HepG2 (cell line): ENCODE data around the gene JOSD2. TPM values are rescaled to one million over a fixed set of nuclear protein-coding genes. Genes with fewer than 3 reads are reported as not detected.

ENCODE experiments used
- ATAC-seq: fragments of 200-7000 bp; cut with Tn5 transposase; 3 replicates; pipeline ENCODE4 v1.9.1; 2020; ENCODE audit warnings: mild to moderate bottlenecking, moderate library complexity
- BruUV-seq: library from RNA; stranded (reverse); fragments of 400-500 nt; replicated peaks from 2 replicates; lab custom pipeline; 2021; lab: Mats Ljungman, UMichigan
- CTCF ChIA-PET: fragments of 300-600 bp; formaldehyde crosslinking; extraction: SDS; loops from one replicate; lab custom pipeline; 2021; ENCODE audit warnings: low total read pairs, inconsistent platforms, low intra/inter-chr PET ratio; lab: Yijun Ruan, JAX
- POLR2A ChIA-PET: fragments of 350-600 bp; sonication (Branson Sonifier 250); formaldehyde crosslinking; loops from one replicate; lab custom pipeline; 2020; ENCODE audit warnings: antibody characterized with exemption, inconsistent platforms; lab: Yijun Ruan, JAX
- DNase-seq: peaks from one replicate; pipeline ENCODE4 v3.0.0-alpha.2; 2015; ENCODE audit warnings: low spot score
- FAIRE-seq: peaks from 3 replicates; lab custom pipeline; 2011; peaks lifted over from hg19 to GRCh38; lab: Jason Lieb, UNC
- H2AFZ ChIP-seq: one replicate; pipeline ENCODE4 v1.6.1; 2011; ENCODE audit warnings: low read length, inconsistent platforms
- H3K27ac ChIP-seq: fragments of 300-600 bp; 3 replicates; pipeline ENCODE4 v1.8.0; 2011; ENCODE audit warnings: mixed run types, mild to moderate bottlenecking, mixed read lengths, low read length, inconsistent platforms; ENCODE audit not compliant: insufficient read depth; ENCODE audit errors: extremely low read length
- H3K27me3 ChIP-seq, 2 experiments: fragments of 200-600 bp in 1 of 2; 2 replicates in 1 of 2; 3 replicates in 1 of 2; pipeline versions ENCODE4 v1.6.0 to v1.8.0; 2011; ENCODE audit warnings: low read length in 2 of 2, mild to moderate bottlenecking in 2 of 2, moderate library complexity in 2 of 2, inconsistent platforms in 1 of 2; ENCODE audit not compliant: insufficient read depth in 2 of 2, control insufficient read depth in 1 of 2
- H3K36me3 ChIP-seq, 2 experiments: fragments of 200-600 bp in 1 of 2; replicated peaks in 1 of 2; 2 replicates in 1 of 2; 3 replicates in 1 of 2; pipeline versions ENCODE4 v1.5.1 to v1.8.0; 2011; ENCODE audit warnings: low read length in 2 of 2, inconsistent platforms in 1 of 2; ENCODE audit not compliant: insufficient read depth in 2 of 2, control insufficient read depth in 1 of 2
- H3K4me1 ChIP-seq: 2 replicates; pipeline ENCODE4 v1.5.1; 2012; ENCODE audit warnings: low read length, inconsistent platforms; ENCODE audit not compliant: insufficient read depth
- H3K4me2 ChIP-seq: 2 replicates; pipeline ENCODE4 v1.6.0; 2011; ENCODE audit warnings: low read depth, low read length, inconsistent platforms
- H3K4me3 ChIP-seq, 3 experiments: fragments of 200-600 bp in 1 of 3; sonication (generic), shearing (Covaris generic) in 1 of 3; replicated peaks in 1 of 3; 2 replicates each; pipeline ENCODE4 v1.5.1; 2011 to 2016; ENCODE audit warnings: low read length in 3 of 3, inconsistent platforms in 2 of 3, low read depth in 2 of 3, mild to moderate bottlenecking in 2 of 3, control low read depth in 1 of 3, mixed read lengths in 1 of 3; ENCODE audit not compliant: insufficient read depth in 1 of 3
- H3K79me2 ChIP-seq: one replicate; pipeline ENCODE4 v1.6.1; 2011; ENCODE audit warnings: low read length, inconsistent platforms; ENCODE audit not compliant: insufficient read depth
- H3K9ac ChIP-seq: 2 replicates; pipeline ENCODE4 v1.6.0; 2011; ENCODE audit warnings: mild to moderate bottlenecking, low read depth, low read length, inconsistent platforms; ENCODE audit not compliant: insufficient read depth
- H3K9me3 ChIP-seq: 2 replicates; pipeline ENCODE4 v1.5.1; 2012; ENCODE audit warnings: mild to moderate bottlenecking, low read length
- H4K20me1 ChIP-seq: 2 replicates; pipeline ENCODE4 v1.6.0; 2011; ENCODE audit warnings: inconsistent platforms, mild to moderate bottlenecking, low read length, moderate library complexity; ENCODE audit not compliant: insufficient read depth
- CTCF ChIP-seq: sonication (generic); formaldehyde crosslinking; IDR thresholded peaks from 2 replicates; pipeline ENCODE4 v1.5.0; 2020; ENCODE audit warnings: mild to moderate bottlenecking, missing genetic modification reagents, moderate library complexity
- GFI1 ChIP-seq: sonication (generic); formaldehyde crosslinking; IDR thresholded peaks from 2 replicates; pipeline ENCODE4 v1.5.0; 2020; ENCODE audit warnings: missing genetic modification reagents, mild to moderate bottlenecking, borderline replicate concordance
- KMT2A ChIP-seq: sonication (generic); formaldehyde crosslinking; IDR thresholded peaks from 2 replicates; pipeline ENCODE4 v1.4.0; 2020; ENCODE audit warnings: missing genetic modification reagents
- MTF2 ChIP-seq: sonication (generic); formaldehyde crosslinking; IDR thresholded peaks from 2 replicates; pipeline ENCODE4 v1.5.0; 2020; ENCODE audit warnings: missing genetic modification reagents, borderline replicate concordance
- SETDB1 ChIP-seq: sonication (generic); formaldehyde crosslinking; IDR thresholded peaks from 2 replicates; pipeline ENCODE4 v1.5.1; 2020; ENCODE audit warnings: missing genetic modification reagents, mild to moderate bottlenecking, borderline replicate concordance
- STAG1 ChIP-seq: sonication (generic); formaldehyde crosslinking; IDR thresholded peaks from 2 replicates; pipeline ENCODE4 v1.4.0; 2020; ENCODE audit warnings: missing genetic modification reagents
- ZBTB7A ChIP-seq: sonication (generic); formaldehyde crosslinking; IDR thresholded peaks from 2 replicates; pipeline ENCODE4 v1.8.0; 2022; ENCODE audit warnings: mild to moderate bottlenecking, missing genetic modification reagents
- ZKSCAN8 ChIP-seq: IDR thresholded peaks from 2 replicates; pipeline ENCODE4 v1.6.1; 2016; ENCODE audit warnings: borderline replicate concordance, missing genetic modification reagents, missing compliant biosample characterization
- ZNF768 ChIP-seq: sonication (generic); formaldehyde crosslinking; IDR thresholded peaks from 2 replicates; pipeline ENCODE4 v1.4.0; 2020; ENCODE audit warnings: missing genetic modification reagents
- WGBS: methylation state at CpG from one replicate; pipeline ENCODE4 v1.1.6; 2017; ENCODE audit warnings: low lambda C conversion rate; 5-methylcytosine and 5-hydroxymethylcytosine counted together
- in situ Hi-C: cut with HindIII; loops from 2 replicates; pipeline ENCODE4 v1.10.0; 2017; ENCODE audit warnings: low pct_unique_long_range_greater_than_20kb; ENCODE audit not compliant: extremely low pct_ligation_motif_present
- intact Hi-C: fragments of 100-400 bp; cut with micrococcal nuclease; formaldehyde crosslinking; loops from one replicate; pipeline ENCODE4 v1.10.0; 2022; ENCODE audit not compliant: unreplicated experiment
- polyA plus RNA-seq, 8 experiments: library from polyadenylated mRNA; depleted of rRNA in 3 of 8; stranded (reverse) in 7 of 8; unstranded in 1 of 8; fragments of >200 nt; fragmentation: Illumina TruSeq in 4 of 8; extraction: Trizol in 4 of 8; gene quantifications; 2 replicates each; pipeline versions ENCODE4 v1.2.1 to v1.2.3, GENCODE V29; 2011 to 2016; ENCODE audit warnings: low read depth in 4 of 8, missing spikeins in 1 of 8, mixed read lengths in 1 of 8; ENCODE audit not compliant: insufficient read depth in 1 of 8
- total RNA-seq, 5 experiments: library from RNA; depleted of rRNA; stranded (reverse); fragments of >200 nt; fragmentation: Illumina TruSeq; extraction: Trizol; gene quantifications; 2 replicates each; pipeline ENCODE4 v1.2.3, GENCODE V29; 2016; ENCODE audit warnings: low read depth in 1 of 5

Gene JOSD2
- total and polyA plus RNA-seq, 2 of the 13 experiments (the other 11 are each of a cell fraction or from before 2014, with no cell fraction given) = 2.0 to 4.1 TPM

GRCh38 chr19:50488389-50489194 lies 22.4 kb downstream of the JOSD2 start:
- DNase-seq = no peak
- CTCF ChIA-PET = no interaction called here
- no peak overlapping the region for H2AFZ ChIP-seq
- TF ChIP-seq ZKSCAN8 (CRISPR knock-in tag) = no peak
- no peak for TF ChIP-seq MTF2 (CRISPR knock-in tag)
- TF ChIP-seq KMT2A (CRISPR knock-in tag) = no peak
- TF ChIP-seq, all 625 proteins: peak for 0
- H3K27ac ChIP-seq = no peak overlapping the region
- no peak for ATAC-seq
- FAIRE-seq = no peak
- H3K79me2 ChIP-seq = no peaks in the 10 kb centered on the region
- intact Hi-C loops (no loop called here), in situ Hi-C loops (no loop called here)
- WGBS = 30% methylated on average over 13 of the region's 13 CpGs
- POLR2A ChIA-PET = no interaction called here
- H4K20me1 ChIP-seq = no peaks in the 10 kb centered on the region
- no peak overlapping the region for H3K9ac ChIP-seq
- H3K4me2 ChIP-seq = no peak overlapping the region
- H3K36me3 ChIP-seq = no peaks in the 10 kb centered on the region
- H3K9me3 ChIP-seq = peaks cover 15% of the 10 kb centered on the region
- no peaks in the 10 kb centered on the region for H3K4me1 ChIP-seq
- H3K4me3 ChIP-seq = no peak overlapping the region
- no TSS peak for BruUV-seq
- H3K27me3 ChIP-seq = peaks cover 8 to 35% of the 10 kb centered on the region in 2 experiments; a peak in 3 of 5 replicates

- POLR2A ChIA-PET = no interaction called here
- DNase-seq = peak; percentile 51
- no peak overlapping the region for H3K4me3 ChIP-seq
Measured at GRCh38 chr19:50486823-50487515, 24.0 kb downstream of the JOSD2 start.

More at GRCh38 chr19:50486823-50487515, 24.0 kb downstream of the JOSD2 start:
- no peak overlapping the region for H2AFZ ChIP-seq
- H3K27ac ChIP-seq = no peak overlapping the region
- WGBS = 63% methylated on average over 18 of the region's 18 CpGs
- no peaks in the 10 kb centered on the region for H4K20me1 ChIP-seq
- ATAC-seq (no peak), FAIRE-seq (no peak)
- CTCF ChIA-PET = no interaction called here
- no peak overlapping the region for H3K4me2 ChIP-seq
- no peaks in the 10 kb centered on the region for H3K79me2 ChIP-seq
- no TSS peak for BruUV-seq
- H3K9ac ChIP-seq = no peak overlapping the region
- in situ Hi-C loops = no loop called here
- H3K27me3 ChIP-seq = peaks cover 7 to 36% of the 10 kb centered on the region in 2 experiments; a peak in 4 of 5 replicates
- H3K4me1 ChIP-seq = no peaks in the 10 kb centered on the region
- no peaks in the 10 kb centered on the region for H3K36me3 ChIP-seq
- peaks cover 15% of the 10 kb centered on the region for H3K9me3 ChIP-seq
- peak; percentile 53 for TF ChIP-seq CTCF
- peak; percentile 78; the same call in 1 of the 2 replicates for TF ChIP-seq ZNF768 (CRISPR knock-in tag)
- TF ChIP-seq ZBTB7A (CRISPR knock-in tag) = no peak
- TF ChIP-seq STAG1 (CRISPR knock-in tag) = 0 out of 2 replicates have a peak, but pooled peaks have one; percentile 16
- TF ChIP-seq SETDB1 (CRISPR knock-in tag) = peak; percentile 85; the same call in 1 of the 2 replicates
- no peak for TF ChIP-seq GFI1 (CRISPR knock-in tag)
- intact Hi-C loops = no loop called here
